DND-41 (cell line): ENCODE data around the gene CLDN7.
A peak's percentile ranks its signal among the peaks of the same experiment; 100 is the strongest.

ENCODE experiments used
- ATAC-seq: fragments of 200-7000 bp; cut with Tn5 transposase; 3 replicates; pipeline ENCODE4 v1.9.1; 2021; ENCODE audit warnings: low read depth; ENCODE audit not compliant: insufficient read depth
- DNase-seq: peaks from one replicate; pipeline ENCODE4 v3.0.0-alpha.2; 2020
- H2AFZ ChIP-seq: 2 replicates; pipeline ENCODE4 v1.6.0; 2012; ENCODE audit warnings: low read depth, low read length
- H3K27ac ChIP-seq: 2 replicates; pipeline ENCODE4 v1.5.1; 2012; ENCODE audit warnings: low read length, inconsistent platforms
- H3K27me3 ChIP-seq: fragments of 200-600 bp; sonication (generic); 2 replicates; pipeline ENCODE4 v1.6.0; 2012; ENCODE audit warnings: low read length, mild to moderate bottlenecking, inconsistent platforms; ENCODE audit not compliant: insufficient read depth, poor library complexity
- H3K36me3 ChIP-seq: 2 replicates; pipeline ENCODE4 v1.5.1; 2012; ENCODE audit warnings: low read length, inconsistent platforms; ENCODE audit not compliant: insufficient read depth
- H3K4me1 ChIP-seq: 2 replicates; pipeline ENCODE4 v1.5.1; 2012; ENCODE audit warnings: mild to moderate bottlenecking, low read length; ENCODE audit not compliant: insufficient read depth
- H3K4me2 ChIP-seq: 2 replicates; pipeline ENCODE4 v1.6.0; 2012; ENCODE audit warnings: mild to moderate bottlenecking, moderate library complexity, low read length, inconsistent platforms; ENCODE audit not compliant: insufficient read depth
- H3K4me3 ChIP-seq, 2 experiments: fragments of 200-600 bp in 1 of 2; shearing (Covaris generic) in 1 of 2; 2 replicates each; pipeline ENCODE4 v1.5.1; 2012 to 2016; ENCODE audit warnings: inconsistent platforms in 2 of 2, low read length in 2 of 2, mild to moderate bottlenecking in 2 of 2, low read depth in 1 of 2, moderate library complexity in 1 of 2
- H3K79me2 ChIP-seq: 2 replicates; pipeline ENCODE4 v1.6.0; 2012; ENCODE audit warnings: low read length, inconsistent platforms; ENCODE audit not compliant: insufficient read depth
- H3K9ac ChIP-seq: 2 replicates; pipeline ENCODE4 v1.6.0; 2012; ENCODE audit warnings: low read depth, mild to moderate bottlenecking, inconsistent platforms, low read length, moderate library complexity
- H3K9me3 ChIP-seq: 2 replicates; pipeline ENCODE4 v1.5.1; 2012; ENCODE audit warnings: low read length, moderate library complexity, mild to moderate bottlenecking, inconsistent platforms; ENCODE audit not compliant: insufficient read depth, severe bottlenecking
- H4K20me1 ChIP-seq: 2 replicates; pipeline ENCODE4 v1.6.0; 2012; ENCODE audit warnings: low read length; ENCODE audit not compliant: insufficient read depth
- EZH2 ChIP-seq: IDR thresholded peaks from 3 replicates; pipeline ENCODE4 v1.6.1; 2012; ENCODE audit warnings: borderline replicate concordance, low read depth, mild to moderate bottlenecking, moderate library complexity, low read length, inconsistent platforms; ENCODE audit not compliant: severe bottlenecking
- TF ChIP-seq, protein P1 (sequence below): IDR thresholded peaks from 2 replicates; pipeline ENCODE4 v1.5.1; 2012; ENCODE audit warnings: borderline replicate concordance, low read length, moderate library complexity, mild to moderate bottlenecking; ENCODE audit not compliant: poor library complexity, severe bottlenecking; ENCODE audit errors: extremely low read depth

CLDN7 gene

DNA sequence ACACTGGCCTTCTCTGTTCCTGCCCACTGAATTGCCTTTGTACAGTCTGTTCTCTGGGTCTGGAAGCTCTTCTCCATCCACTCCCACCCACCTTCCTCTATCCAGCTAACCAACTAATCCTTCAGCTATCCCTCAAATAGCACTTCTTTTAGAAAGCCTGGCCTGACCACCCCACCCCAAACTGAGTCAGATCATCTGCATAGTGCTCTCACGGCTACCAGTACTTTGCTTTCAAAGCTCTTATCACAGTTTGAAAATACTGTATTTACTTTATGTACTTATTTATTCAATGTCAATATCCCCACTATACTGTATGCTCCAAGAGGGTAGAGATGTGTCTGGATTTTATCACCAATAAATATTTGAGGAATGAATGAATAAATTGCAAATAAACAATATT is 4.5 kb upstream of the CLDN7 start:
- Histone ChIP-seq H3K4me2 (no peak overlapping the region), H3K36me3 (no peaks in the 10 kb centered on the region), H3K9me3 (no peaks in the 10 kb centered on the region), H3K4me1 (peaks cover 3% of the 10 kb centered on the region; the same call in 1 of the 2 replicates), H2AFZ (no peak overlapping the region), H3K79me2 (no peaks in the 10 kb centered on the region), H4K20me1 (no peaks in the 10 kb centered on the region), H3K27me3 (no peaks in the 10 kb centered on the region), H3K27ac (no peak overlapping the region), H3K4me3 (no peak overlapping the region), H3K9ac (no peak overlapping the region)
- DNase-seq (no peak), ATAC-seq (no peak)
- TF ChIP-seq EZH2, result no peak
- TF ChIP-seq, protein P1, sequence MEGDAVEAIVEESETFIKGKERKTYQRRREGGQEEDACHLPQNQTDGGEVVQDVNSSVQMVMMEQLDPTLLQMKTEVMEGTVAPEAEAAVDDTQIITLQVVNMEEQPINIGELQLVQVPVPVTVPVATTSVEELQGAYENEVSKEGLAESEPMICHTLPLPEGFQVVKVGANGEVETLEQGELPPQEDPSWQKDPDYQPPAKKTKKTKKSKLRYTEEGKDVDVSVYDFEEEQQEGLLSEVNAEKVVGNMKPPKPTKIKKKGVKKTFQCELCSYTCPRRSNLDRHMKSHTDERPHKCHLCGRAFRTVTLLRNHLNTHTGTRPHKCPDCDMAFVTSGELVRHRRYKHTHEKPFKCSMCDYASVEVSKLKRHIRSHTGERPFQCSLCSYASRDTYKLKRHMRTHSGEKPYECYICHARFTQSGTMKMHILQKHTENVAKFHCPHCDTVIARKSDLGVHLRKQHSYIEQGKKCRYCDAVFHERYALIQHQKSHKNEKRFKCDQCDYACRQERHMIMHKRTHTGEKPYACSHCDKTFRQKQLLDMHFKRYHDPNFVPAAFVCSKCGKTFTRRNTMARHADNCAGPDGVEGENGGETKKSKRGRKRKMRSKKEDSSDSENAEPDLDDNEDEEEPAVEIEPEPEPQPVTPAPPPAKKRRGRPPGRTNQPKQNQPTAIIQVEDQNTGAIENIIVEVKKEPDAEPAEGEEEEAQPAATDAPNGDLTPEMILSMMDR, result no peak

DNA sequence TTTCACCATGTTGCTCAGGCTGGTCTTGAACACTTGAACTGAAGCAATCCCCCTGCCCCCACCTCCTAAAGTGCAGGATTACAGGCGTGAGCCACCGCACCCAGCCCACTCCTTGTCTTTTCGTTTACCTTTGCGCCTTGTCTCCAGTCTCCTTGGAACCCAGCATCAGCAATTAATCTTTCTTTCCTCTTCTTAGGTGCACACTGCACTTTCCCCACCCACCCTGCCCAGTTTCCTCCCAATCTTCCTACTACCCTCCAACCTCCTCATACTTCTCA is 1.5 kb upstream of the CLDN7 start:
- Histone ChIP-seq H3K4me3 (no peak overlapping the region), H2AFZ (peak overlapping the region; percentile 36; the same call in 1 of the 2 replicates)
- TF ChIP-seq EZH2, result no peak
- TF ChIP-seq, protein P1, result no peak

GRCh38 chr17:7262935-7263800 is 890 bp upstream of the CLDN7 start:
- Histone ChIP-seq H4K20me1 (no peaks in the 10 kb centered on the region), H3K27me3 (no peaks in the 10 kb centered on the region), H3K36me3 (peaks cover 15% of the 10 kb centered on the region), H2AFZ (peak overlapping the region; percentile 36), H3K9ac (no peak overlapping the region), H3K4me2 (no peak overlapping the region), H3K79me2 (no peaks in the 10 kb centered on the region), H3K4me3 (no peak overlapping the region), H3K9me3 (no peaks in the 10 kb centered on the region), H3K4me1 (peaks cover 3% of the 10 kb centered on the region; the same call in 1 of the 2 replicates), H3K27ac (no peak overlapping the region)
- DNase-seq, result no peak
- no peak for ATAC-seq
- TF ChIP-seq, protein P1, result no peak
- TF ChIP-seq EZH2, result no peak

More for the DNA sequence above, 1.5 kb upstream of the CLDN7 start:
- H3K27me3 ChIP-seq, result no peaks in the 10 kb centered on the region
- ATAC-seq, result no peak
- H3K9me3 ChIP-seq, result no peaks in the 10 kb centered on the region
- no peak overlapping the region for H3K9ac ChIP-seq
- peaks cover 9% of the 10 kb centered on the region for H3K36me3 ChIP-seq
- peaks cover 3% of the 10 kb centered on the region; the same call in 1 of the 2 replicates for H3K4me1 ChIP-seq
- H3K4me2 ChIP-seq, result no peak overlapping the region
- no peak for DNase-seq
- H3K27ac ChIP-seq, result no peak overlapping the region
- no peaks in the 10 kb centered on the region for H3K79me2 ChIP-seq
- no peaks in the 10 kb centered on the region for H4K20me1 ChIP-seq
